GM12878 (cell line): Measurements from ENCODE around the gene HMGB3.
"Not testable (repeated sequence)": the region's sequence is repeated elsewhere in the genome, so short reads cannot be mapped to it uniquely, and the experiment has no call there.

ENCODE experiments used
- TF ChIP-seq, protein P1 (sequence below), 3 experiments: IDR thresholded peaks in 2 of 3; conservative IDR thresholded peaks in 1 of 3; 2 replicates each; pipeline ENCODE4 v1.5.1; 2011; ENCODE audit warnings: low read depth in 3 of 3, low read length in 3 of 3, mild to moderate bottlenecking in 3 of 3, control low read depth in 2 of 3, moderate library complexity in 2 of 3, inconsistent platforms in 1 of 3, mixed read lengths in 1 of 3; ENCODE audit not compliant: control insufficient read depth in 2 of 3, insufficient read depth in 1 of 3; ENCODE audit errors: extremely low read depth in 1 of 3
- TF ChIP-seq, protein P2 (sequence below): fragments of 450-650 bp; formaldehyde crosslinking; IDR thresholded peaks from 2 replicates; pipeline ENCODE4 v1.5.0; 2022; ENCODE audit warnings: mild to moderate bottlenecking, missing genetic modification characterization

DNA sequence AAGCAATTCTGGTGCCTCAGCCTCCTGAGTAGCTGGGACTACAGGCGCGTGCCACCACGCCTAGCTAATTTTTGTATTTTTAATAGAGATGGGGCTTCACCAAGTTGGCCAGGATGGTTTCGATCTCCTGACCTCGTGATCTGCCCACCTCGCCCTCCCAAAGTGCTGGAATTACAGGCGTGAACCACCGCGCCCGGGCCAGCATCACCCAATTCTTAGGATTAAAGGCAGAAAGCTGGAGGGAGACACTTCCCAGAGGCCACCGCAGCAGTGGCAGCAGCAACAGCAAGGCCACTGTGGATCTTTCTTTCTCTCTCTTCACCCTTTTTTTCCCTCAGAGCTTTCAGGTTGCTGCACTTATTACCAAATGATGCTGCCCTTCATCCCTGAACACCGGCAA, 18.7 kb upstream of the HMGB3 start:
- TF ChIP-seq, protein P1, sequence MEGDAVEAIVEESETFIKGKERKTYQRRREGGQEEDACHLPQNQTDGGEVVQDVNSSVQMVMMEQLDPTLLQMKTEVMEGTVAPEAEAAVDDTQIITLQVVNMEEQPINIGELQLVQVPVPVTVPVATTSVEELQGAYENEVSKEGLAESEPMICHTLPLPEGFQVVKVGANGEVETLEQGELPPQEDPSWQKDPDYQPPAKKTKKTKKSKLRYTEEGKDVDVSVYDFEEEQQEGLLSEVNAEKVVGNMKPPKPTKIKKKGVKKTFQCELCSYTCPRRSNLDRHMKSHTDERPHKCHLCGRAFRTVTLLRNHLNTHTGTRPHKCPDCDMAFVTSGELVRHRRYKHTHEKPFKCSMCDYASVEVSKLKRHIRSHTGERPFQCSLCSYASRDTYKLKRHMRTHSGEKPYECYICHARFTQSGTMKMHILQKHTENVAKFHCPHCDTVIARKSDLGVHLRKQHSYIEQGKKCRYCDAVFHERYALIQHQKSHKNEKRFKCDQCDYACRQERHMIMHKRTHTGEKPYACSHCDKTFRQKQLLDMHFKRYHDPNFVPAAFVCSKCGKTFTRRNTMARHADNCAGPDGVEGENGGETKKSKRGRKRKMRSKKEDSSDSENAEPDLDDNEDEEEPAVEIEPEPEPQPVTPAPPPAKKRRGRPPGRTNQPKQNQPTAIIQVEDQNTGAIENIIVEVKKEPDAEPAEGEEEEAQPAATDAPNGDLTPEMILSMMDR (IDR thresholded peaks at IDR 0.05 in 2 of 3, conservative IDR thresholded peaks at IDR 0.05 in 1 of 3; ENCODE audit: control insufficient read depth in 2 of 3, extremely low read depth in 1 of 3, insufficient read depth in 1 of 3, low read depth in 3 of 3, low read length in 3 of 3), result not testable (repeated sequence)
- TF ChIP-seq, protein P2, sequence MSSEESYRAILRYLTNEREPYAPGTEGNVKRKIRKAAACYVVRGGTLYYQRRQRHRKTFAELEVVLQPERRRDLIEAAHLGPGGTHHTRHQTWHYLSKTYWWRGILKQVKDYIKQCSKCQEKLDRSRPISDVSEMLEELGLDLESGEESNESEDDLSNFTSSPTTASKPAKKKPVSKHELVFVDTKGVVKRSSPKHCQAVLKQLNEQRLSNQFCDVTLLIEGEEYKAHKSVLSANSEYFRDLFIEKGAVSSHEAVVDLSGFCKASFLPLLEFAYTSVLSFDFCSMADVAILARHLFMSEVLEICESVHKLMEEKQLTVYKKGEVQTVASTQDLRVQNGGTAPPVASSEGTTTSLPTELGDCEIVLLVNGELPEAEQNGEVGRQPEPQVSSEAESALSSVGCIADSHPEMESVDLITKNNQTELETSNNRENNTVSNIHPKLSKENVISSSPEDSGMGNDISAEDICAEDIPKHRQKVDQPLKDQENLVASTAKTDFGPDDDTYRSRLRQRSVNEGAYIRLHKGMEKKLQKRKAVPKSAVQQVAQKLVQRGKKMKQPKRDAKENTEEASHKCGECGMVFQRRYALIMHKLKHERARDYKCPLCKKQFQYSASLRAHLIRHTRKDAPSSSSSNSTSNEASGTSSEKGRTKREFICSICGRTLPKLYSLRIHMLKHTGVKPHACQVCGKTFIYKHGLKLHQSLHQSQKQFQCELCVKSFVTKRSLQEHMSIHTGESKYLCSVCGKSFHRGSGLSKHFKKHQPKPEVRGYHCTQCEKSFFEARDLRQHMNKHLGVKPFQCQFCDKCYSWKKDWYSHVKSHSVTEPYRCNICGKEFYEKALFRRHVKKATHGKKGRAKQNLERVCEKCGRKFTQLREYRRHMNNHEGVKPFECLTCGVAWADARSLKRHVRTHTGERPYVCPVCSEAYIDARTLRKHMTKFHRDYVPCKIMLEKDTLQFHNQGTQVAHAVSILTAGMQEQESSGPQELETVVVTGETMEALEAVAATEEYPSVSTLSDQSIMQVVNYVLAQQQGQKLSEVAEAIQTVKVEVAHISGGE (CRISPR knock-in tag), result not testable (repeated sequence)
